Measurements from ENCODE around the gene CCNG1. TPM values are rescaled to one million over a fixed set of nuclear protein-coding genes. Genes with fewer than 3 reads are reported as not detected.
"Not testable (repeated sequence)": the region's sequence is repeated elsewhere in the genome, so short reads cannot be mapped to it uniquely, and the experiment has no call there.

CCNG1 gene, protein sequence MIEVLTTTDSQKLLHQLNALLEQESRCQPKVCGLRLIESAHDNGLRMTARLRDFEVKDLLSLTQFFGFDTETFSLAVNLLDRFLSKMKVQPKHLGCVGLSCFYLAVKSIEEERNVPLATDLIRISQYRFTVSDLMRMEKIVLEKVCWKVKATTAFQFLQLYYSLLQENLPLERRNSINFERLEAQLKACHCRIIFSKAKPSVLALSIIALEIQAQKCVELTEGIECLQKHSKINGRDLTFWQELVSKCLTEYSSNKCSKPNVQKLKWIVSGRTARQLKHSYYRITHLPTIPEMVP
- 100 to 1,000 TPM; 156 to 219 (median 202) TPM for polyA plus RNA-seq (ENCODE audit: insufficient read length in 4 of 4)

DNA sequence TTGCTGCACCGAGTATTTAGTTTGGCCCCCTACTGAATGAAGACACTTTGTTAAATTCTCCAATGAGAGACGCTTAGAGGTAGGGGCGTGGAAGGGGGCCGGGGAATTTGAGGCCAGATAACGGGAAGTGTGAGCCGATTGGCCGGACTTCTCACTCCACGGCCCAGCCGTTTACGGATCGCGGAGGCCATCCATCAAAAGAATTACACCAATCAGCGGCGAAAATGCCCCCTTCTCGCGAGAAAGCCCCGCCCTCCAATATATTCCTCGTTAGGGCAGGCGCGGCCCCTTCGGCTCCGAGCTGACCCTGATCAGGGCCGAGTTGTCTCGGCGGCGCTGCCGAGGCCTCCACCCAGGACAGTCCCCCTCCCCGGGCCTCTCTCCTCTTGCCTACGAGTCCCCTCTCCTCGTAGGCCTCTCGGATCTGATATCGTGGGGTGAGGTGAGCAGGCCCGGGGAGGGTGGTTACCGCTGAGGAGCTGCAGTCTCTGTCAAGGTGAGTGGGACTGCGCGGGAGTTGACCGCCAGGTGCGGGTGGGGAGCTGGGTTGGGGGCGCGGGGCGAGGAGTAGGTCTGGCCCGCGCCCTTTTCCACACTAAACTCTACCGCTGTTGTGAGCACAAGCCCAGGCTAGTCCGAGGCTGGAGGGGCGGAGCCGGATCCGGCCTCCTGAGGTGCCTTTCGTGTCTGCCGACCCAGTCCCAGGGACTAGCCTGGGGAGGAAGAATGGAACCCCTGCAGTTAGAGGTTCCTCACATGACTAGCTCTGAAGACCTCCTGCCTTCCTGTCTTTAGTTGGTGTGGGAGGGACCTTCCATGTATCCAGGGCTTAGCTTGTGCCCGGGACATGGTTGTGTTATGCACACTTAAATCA, at the start of gene CCNG1:
TSS of gene CCNG1 (plus strand) at position 287 of the 874 bp plus-strand sequence. CDS start 1,662 bp downstream, outside the sequence.
- DNase-seq (ENCODE audit: low read depth in 4 of 4, low spot score in 3 of 4) = peak; percentile 86 to 92 (median 90)

DNA sequence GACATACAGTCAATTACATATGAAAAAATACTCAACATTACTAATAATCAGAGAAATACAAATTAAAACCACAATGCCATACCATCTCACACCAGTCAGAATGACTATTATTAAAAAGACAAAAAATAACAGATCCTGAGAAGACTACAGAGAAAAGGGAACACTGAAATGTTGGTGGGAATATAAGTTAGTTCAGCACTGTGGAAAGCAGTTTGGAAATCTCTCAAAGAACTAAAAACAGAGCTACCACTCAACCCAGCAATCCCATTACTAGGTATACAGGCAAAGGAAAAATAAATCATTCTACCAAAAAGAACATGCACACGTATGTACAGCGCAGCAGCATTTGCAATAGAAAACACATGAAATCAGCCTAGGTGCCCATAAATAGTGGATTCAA, 41.6 kb upstream of the CCNG1 start:
- DNase-seq (ENCODE audit: low read depth in 4 of 4, low spot score in 3 of 4) = no peak

DNA sequence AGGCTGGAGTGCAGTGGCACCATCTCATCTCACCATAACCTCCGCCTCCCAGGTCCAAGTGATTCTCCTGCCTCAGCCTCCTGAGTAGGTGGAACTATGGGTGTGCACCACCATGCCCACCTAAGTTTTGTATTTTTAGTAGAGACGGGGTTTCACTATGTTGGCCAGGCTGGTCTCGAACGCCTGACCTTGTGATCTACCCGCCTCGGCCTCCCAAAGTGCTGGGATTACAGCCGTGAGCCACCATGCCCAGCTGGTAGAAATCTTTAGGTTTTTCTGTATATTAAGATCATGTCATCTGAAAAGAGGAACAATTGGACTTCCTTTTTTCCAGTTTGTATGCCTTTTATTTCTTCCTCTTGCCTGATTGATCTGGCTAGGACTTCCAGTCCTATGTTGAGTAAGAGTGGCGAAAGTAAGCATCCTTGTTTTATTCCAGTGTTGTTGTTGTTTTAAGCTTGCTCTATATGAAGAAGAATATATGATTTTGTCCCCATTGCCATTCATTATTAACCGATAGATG, 40.5 kb upstream of the CCNG1 start:
- DNase-seq (ENCODE audit: low read depth in 4 of 4, low spot score in 3 of 4) = not testable (repeated sequence)

DNA sequence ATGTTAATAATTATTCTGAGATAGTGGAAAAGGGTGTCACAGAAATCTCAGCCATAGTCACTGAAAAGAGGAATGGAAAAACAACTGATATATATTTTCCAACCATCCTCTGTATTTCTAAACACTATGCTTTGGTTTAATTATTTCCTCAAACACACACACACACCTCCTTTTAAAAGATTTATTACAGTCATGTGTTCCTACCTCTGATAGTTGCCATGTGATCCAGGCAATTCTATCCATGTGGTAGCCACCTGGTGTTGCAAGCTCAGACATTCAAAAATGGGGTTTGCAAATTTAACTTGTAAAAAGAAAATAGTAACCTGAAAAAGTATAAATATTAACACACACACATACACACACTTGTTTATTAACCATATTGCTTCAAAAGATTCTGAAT, 40.0 kb upstream of the CCNG1 start:
- DNase-seq (ENCODE audit: low read depth in 4 of 4, low spot score in 3 of 4) = no peak

GRCh38 chr5:163399923-163400322, 37.5 kb upstream of the CCNG1 start:
- DNase-seq (ENCODE audit: low read depth in 4 of 4, low spot score in 3 of 4) = no peak

GRCh38 chr5:163401271-163401670, 36.1 kb upstream of the CCNG1 start:
- DNase-seq (ENCODE audit: low read depth in 4 of 4, low spot score in 3 of 4) = no peak

DNA sequence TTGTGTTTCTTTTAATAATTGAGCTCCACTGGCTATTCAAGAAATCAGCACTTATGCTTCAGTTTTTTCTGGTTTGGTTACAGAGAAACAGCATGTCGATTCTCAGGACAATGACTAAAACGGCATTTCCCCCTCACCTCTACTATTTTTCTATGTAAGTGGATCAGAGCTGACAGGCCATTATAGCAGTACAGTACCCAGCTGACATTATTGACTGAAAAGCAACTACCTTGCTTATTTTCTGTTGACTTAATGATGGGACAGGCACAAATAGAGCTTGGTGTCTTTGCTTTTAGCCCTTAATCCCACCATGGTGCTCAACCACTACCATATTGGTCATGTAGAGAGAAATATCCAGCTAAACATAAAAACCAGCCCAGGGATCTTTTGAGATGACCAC, 35.4 kb upstream of the CCNG1 start:
- no peak for DNase-seq (ENCODE audit: low read depth in 4 of 4, low spot score in 3 of 4)

DNA sequence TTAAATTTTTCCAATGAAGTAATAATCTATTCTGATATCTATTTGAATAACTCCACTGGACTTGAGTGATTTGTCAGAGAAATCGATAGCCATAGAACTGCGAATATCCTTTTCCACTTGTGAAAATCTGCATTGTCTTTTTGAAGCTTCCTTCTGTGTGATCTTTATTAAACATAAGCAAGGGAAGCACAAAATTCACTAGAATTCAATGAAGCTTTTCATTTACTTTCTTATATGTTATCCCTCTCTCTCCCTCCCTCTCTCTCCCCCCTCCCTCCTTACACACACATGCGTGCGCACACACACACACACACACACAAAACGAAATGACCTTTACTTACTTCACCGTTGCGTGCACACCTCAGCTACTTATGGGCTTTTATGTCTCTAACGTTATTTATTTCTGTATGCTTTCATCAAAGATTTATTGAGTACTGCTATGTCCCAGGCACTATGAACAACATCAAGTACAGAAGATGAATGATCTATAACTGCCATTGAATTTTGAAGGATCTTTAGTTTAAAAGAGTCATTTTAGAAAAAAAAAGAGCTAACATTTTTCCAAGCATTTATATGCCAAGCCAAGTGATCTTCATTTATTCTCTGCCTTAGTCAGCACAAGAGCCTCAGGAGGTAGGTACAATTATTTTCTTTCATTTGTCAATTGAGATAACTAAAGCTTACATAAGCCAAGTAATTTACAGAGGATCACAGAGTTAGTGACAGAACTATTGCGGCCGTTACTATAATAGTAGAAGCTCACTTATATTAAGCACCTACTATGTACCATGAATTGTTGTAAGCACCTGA, 32.8 kb upstream of the CCNG1 start:
- DNase-seq (ENCODE audit: low read depth in 4 of 4, low spot score in 3 of 4) = no peak

DNA sequence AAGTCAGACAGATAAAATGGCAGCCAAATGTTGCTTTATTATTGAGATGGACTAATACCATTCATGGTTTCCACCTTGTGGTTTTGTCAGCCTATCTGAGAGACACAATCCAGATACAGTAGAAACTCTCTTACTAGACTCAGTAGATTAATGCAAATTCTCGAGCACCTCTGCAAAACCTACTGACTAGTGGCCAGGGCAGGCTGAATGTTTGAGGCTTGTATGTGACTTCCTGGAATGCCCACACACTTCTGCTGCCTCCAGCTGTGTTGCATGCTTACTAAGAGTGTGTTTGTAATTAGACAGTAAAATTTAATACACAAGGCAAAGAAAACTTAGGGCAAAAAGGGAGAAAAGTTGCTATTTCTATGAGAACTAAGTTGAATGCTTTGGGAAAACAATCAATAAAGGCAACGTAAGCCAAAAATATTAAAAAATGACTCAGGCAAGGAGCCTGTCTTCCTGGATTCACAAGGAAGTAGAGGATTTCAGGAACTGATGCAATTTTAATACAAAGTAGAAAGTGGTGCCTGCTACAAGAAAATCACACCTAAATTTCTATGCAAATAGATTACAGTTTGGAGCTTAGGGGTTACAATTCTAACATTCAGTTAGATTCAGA, 30.2 kb upstream of the CCNG1 start:
- no peak for DNase-seq (ENCODE audit: low read depth in 4 of 4, low spot score in 3 of 4)

DNA sequence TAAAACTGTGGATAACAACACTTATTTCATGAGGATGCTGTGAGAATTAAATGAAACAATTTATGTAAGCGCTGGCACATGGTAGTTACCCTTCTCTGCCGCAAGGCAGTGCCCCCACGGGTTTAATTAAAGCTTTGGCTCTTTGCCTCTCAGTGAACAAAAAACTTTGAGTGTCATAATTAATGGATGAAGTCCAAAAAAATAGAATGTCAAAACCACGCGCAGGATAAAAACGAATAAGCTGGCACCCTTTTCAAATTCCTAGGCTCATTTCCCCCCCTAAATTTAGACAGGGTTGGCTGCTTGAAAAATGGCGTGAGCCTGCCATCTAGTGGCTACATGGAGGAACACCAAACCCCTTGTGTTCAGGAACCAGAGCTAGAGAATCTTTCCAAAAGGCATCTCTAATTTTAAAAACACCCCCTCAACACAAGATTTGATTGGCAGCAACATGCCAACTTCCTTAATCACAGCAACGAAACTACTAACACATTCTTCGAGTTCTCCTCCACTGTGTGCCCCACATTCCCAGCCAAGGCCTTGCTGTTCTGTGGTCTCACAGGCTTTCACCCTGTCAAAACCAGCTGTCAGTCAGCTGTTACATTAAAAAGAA, 29.0 kb upstream of the CCNG1 start:
- DNase-seq (ENCODE audit: low read depth in 4 of 4, low spot score in 3 of 4) = peak; percentile 19 to 49 (median 34)

DNA sequence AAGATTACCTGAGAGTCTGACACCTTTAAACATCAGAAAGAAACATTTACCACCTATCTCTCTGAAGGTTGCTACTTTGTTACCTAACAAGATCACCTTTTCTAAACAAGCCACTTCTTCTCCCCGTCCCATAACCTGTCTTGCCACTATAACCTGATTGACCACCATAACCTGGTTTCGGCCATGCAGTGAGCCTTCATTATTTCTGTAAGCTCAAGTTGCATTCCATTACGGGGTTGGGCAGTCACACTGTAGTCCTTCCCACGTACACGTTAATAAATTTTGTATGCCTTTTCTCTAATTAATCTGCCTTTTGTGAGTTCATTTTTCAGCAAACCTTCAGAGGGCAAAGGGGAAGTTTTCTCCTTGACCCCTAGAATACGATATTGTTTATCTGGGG, 28.0 kb upstream of the CCNG1 start:
- DNase-seq (ENCODE audit: low read depth in 4 of 4, low spot score in 3 of 4) = no peak

GRCh38 chr5:163410505-163410904, 26.9 kb upstream of the CCNG1 start:
- no peak for DNase-seq (ENCODE audit: low read depth in 4 of 4, low spot score in 3 of 4)

GRCh38 chr5:163415673-163416072, 21.7 kb upstream of the CCNG1 start:
- not testable (repeated sequence) for DNase-seq (ENCODE audit: low read depth in 4 of 4, low spot score in 3 of 4)

GRCh38 chr5:163424836-163425235, 12.6 kb upstream of the CCNG1 start:
- DNase-seq (ENCODE audit: low read depth in 4 of 4, low spot score in 3 of 4) = no peak

DNA sequence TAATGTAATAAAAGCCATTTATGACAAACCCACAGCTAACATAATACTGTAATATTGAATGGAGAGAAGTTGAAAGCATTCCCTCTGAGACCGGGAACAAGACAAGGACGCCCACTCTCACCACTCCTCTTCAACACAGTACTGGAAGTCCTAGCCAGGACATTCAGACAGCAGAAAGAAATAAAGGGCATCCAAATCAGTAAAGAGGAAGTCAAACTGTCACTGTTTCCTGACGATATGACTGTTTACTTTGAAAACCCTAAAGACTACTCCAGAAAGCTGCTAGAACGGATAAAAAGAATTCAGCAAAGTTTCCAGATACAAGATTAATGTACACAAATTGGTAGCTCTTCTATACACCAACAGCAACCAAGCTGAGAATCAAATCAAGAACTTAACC, 11.3 kb upstream of the CCNG1 start:
- not testable (repeated sequence) for DNase-seq (ENCODE audit: low read depth in 4 of 4, low spot score in 3 of 4)

DNA sequence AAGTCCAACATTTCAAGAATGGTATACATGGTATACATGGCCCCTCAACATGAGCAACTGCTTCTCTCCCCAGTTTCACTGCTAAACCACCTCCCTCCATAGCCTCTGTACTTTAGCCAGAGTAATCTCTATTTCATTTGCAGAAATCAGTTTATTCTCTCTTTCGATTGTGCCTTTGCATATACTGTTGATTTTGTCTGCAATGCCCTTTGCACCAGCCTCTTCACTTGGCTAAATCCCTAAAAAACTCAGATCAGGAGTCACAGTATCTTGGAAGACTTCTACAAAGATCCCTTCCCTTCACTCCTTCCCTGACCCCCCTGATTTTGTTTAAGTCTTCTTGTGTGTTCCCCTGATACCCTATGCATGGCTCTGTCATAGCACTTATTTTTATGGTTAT, 4.9 kb upstream of the CCNG1 start:
- DNase-seq (ENCODE audit: low read depth in 4 of 4, low spot score in 3 of 4) = no peak

GRCh38 chr5:163433271-163433670, 4.1 kb upstream of the CCNG1 start:
- no peak for DNase-seq (ENCODE audit: low read depth in 4 of 4, low spot score in 3 of 4)

DNA sequence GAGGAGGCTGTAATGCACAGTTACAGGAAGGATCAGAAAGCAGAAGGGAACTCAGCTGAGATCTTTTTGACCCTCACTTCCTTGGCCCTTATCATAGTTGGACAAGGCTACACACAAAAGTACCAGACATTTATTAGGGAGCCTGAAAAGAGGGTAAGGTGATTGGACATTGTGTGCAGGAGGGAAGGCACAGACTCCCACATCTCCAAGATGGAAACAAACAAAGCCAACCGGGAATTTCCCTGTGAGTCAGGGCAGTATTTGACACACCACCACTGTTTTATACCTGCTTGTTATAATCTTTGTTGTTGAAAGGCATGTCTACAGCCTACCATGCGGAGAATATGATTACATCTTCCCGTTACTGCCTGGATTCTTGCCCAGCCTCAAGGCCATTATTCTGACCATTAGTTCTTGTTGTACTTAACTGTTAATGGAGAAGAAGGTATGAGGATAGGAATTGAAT, 3.0 kb upstream of the CCNG1 start:
- DNase-seq (ENCODE audit: low read depth in 4 of 4, low spot score in 3 of 4) = no peak

DNA sequence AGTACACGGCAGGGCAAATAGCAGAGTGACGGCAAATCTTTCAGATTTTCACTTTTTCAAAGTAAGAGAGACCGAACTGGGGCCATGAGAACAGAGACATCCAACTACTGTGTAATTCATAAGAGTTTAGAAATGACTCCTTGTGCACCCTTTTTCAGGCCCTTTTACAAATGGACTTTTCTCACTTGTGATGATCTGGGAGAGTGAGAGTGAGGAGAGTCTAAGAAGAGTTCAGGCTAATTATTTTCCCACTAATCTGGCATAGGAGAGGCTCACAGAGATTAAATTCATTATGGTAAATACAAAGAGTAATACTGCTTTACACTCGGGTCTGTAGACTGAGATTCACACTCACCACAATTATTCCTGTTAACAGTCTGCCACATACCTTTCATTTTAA, 880 bp upstream of the CCNG1 start:
- no peak for DNase-seq (ENCODE audit: low read depth in 4 of 4, low spot score in 3 of 4)

DNA sequence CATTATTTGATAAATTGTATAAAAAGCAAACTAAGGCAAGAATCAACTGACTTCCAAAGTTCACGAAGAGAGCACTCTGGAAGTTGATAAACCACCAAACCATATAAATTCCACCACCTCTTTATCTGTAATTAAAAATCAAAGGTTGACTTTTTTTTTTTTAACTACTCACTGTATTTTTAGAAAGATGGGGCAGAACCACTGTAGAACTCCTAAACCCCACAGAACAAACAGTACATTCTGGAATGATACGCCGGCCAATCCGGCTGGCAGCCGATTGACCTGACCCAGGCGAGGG, 435 bp upstream of the CCNG1 start:
- no peak for DNase-seq (ENCODE audit: low read depth in 4 of 4, low spot score in 3 of 4)

Measured in left renal pelvis (tissue), 4 donors.